Measurements from ENCODE around the gene EXOSC7. TPM values are rescaled to one million over a fixed set of nuclear protein-coding genes. Genes with fewer than 3 reads are reported as not detected.
A peak's percentile ranks its signal among the peaks of the same experiment; 100 is the strongest.

Gene EXOSC7
- total RNA-seq, 2 donors from 2014 or later: 24.9 to 35.6 TPM

GRCh38 chr3:44993471-44994205 lies 17.6 kb downstream of the EXOSC7 start:
- Histone ChIP-seq H3K27ac (peak overlapping the region; percentile 46), H3K36me3 (no peaks in the 10 kb centered on the region), H3K9ac (ENCODE audit: low read depth in 2 of 2, low read length in 2 of 2) (no peak overlapping the region), H3K4me1 (peaks cover 12% of the 10 kb centered on the region), H3K27me3 (no peaks in the 10 kb centered on the region), H3K4me3 (no peak overlapping the region), H3K9me3 (no peaks in the 10 kb centered on the region)
- peak; percentile 38 for DNase-seq
- TF ChIP-seq CTCF (IDR thresholded peaks at IDR 0.05): no peak
- intact Hi-C loops (cut with DNase I): no loop called here

- intact Hi-C loops (cut with DNase I): no loop called here
- H3K27me3 ChIP-seq: no peaks in the 10 kb centered on the region
- no peaks in the 10 kb centered on the region for H3K36me3 ChIP-seq
- no peaks in the 10 kb centered on the region for H3K9me3 ChIP-seq
- DNase-seq: no peak
- no peak overlapping the region for H3K9ac ChIP-seq (ENCODE audit: low read depth in 2 of 2, low read length in 2 of 2)
- H3K4me1 ChIP-seq: peaks cover 12% of the 10 kb centered on the region
- no peak for TF ChIP-seq CTCF (IDR thresholded peaks at IDR 0.05)
- no peak overlapping the region for H3K4me3 ChIP-seq
- H3K27ac ChIP-seq: peak overlapping the region; percentile 6
These were observed 19.2 kb downstream of the EXOSC7 start for GRCh38 chr3:44995142-44995770.

GRCh38 chr3:44996556-44996969 lies 20.5 kb downstream of the EXOSC7 start:
- peaks cover 12% of the 10 kb centered on the region for H3K4me1 ChIP-seq
- DNase-seq: no peak
- no peak for TF ChIP-seq CTCF (IDR thresholded peaks at IDR 0.05)

GRCh38 chr3:44999782-45000181 lies 23.7 kb downstream of the EXOSC7 start:
- no peaks in the 10 kb centered on the region for H3K27me3 ChIP-seq
- no peak overlapping the region for H3K9ac ChIP-seq (ENCODE audit: low read depth in 2 of 2, low read length in 2 of 2)
- intact Hi-C loops (cut with DNase I): no loop called here
- no peak for TF ChIP-seq CTCF (IDR thresholded peaks at IDR 0.05)
- no peaks in the 10 kb centered on the region for H3K4me1 ChIP-seq
- H3K36me3 ChIP-seq: peaks cover 6% of the 10 kb centered on the region
- H3K9me3 ChIP-seq: no peaks in the 10 kb centered on the region
- no peak overlapping the region for H3K4me3 ChIP-seq
- peak; percentile 63 for DNase-seq
- no peak overlapping the region for H3K27ac ChIP-seq

More at GRCh38 chr3:44996556-44996969, 20.5 kb downstream of the EXOSC7 start:
- Histone ChIP-seq H3K9me3 (no peaks in the 10 kb centered on the region), H3K9ac (ENCODE audit: low read depth in 2 of 2, low read length in 2 of 2) (no peak overlapping the region), H3K27ac (no peak overlapping the region), H3K27me3 (no peaks in the 10 kb centered on the region), H3K4me3 (no peak overlapping the region), H3K36me3 (peaks cover 6% of the 10 kb centered on the region)
- intact Hi-C loops (cut with DNase I): no loop called here

- H3K36me3 ChIP-seq: peaks cover 6% of the 10 kb centered on the region
- no peak overlapping the region for H3K27ac ChIP-seq
- intact Hi-C loops (cut with DNase I): no loop called here
- no peak overlapping the region for H3K9ac ChIP-seq (ENCODE audit: low read depth in 2 of 2, low read length in 2 of 2)
- no peaks in the 10 kb centered on the region for H3K27me3 ChIP-seq
- DNase-seq: no peak
- TF ChIP-seq CTCF (IDR thresholded peaks at IDR 0.05): no peak
- H3K4me1 ChIP-seq: no peaks in the 10 kb centered on the region
- H3K4me3 ChIP-seq: no peak overlapping the region
- no peaks in the 10 kb centered on the region for H3K9me3 ChIP-seq
These were observed 24.8 kb downstream of the EXOSC7 start for GRCh38 chr3:45000823-45001222.

All from colonic mucosa (tissue), 4 donors.